Neural cell (in vitro differentiated cells): ENCODE data around the gene RHOH. TPM values are rescaled to one million over a fixed set of nuclear protein-coding genes. Genes with fewer than 3 reads are reported as not detected.

ENCODE experiments used
- H2AFZ ChIP-seq: fragments of 200-600, 300-800 bp; sonication (generic), shearing (Covaris generic); 2 replicates; pipeline ENCODE4 v1.6.0; 2014; ENCODE audit warnings: low read depth, mild to moderate bottlenecking, antibody characterized with exemption, low read length, moderate library complexity
- H3F3A ChIP-seq: fragments of 200-600 bp; shearing (Covaris generic); 2 replicates; pipeline ENCODE4 v1.6.1; 2016; ENCODE audit warnings: mild to moderate bottlenecking, moderate library complexity, mixed read lengths, antibody characterized with exemption, low read length; ENCODE audit not compliant: insufficient read depth, poor library complexity, severe bottlenecking
- H3K27ac ChIP-seq: fragments of 200-600, 300-800 bp; sonication (generic), shearing (Covaris generic); 2 replicates; pipeline ENCODE4 v1.5.1; 2014; ENCODE audit warnings: mild to moderate bottlenecking, low read length, moderate library complexity
- H3K27me3 ChIP-seq: fragments of 300-800, 200-600 bp; sonication (generic), shearing (Covaris generic); 2 replicates; pipeline ENCODE4 v1.6.0; 2014; ENCODE audit warnings: mild to moderate bottlenecking, low read depth, low read length, moderate library complexity; ENCODE audit not compliant: insufficient read depth
- H3K36me3 ChIP-seq: fragments of 300-800, 200-600 bp; sonication (generic), shearing (Covaris generic); 2 replicates; pipeline ENCODE4 v1.5.1; 2014; ENCODE audit warnings: mild to moderate bottlenecking, antibody characterized with exemption, low read length, moderate library complexity; ENCODE audit not compliant: insufficient read depth
- H3K4me2 ChIP-seq: fragments of 300-800, 200-600 bp; sonication (generic), shearing (Covaris generic); 2 replicates; pipeline ENCODE4 v1.6.0; 2014; ENCODE audit warnings: mild to moderate bottlenecking, low read length
- H3K4me3 ChIP-seq: fragments of 300-800, 200-600 bp; sonication (generic), shearing (Covaris generic); 2 replicates; pipeline ENCODE4 v1.5.1; 2014; ENCODE audit warnings: mild to moderate bottlenecking, low read length, moderate library complexity
- H3K79me2 ChIP-seq: fragments of 200-600 bp; shearing (Covaris generic); replicated peaks from 2 replicates; pipeline ENCODE4 v1.6.0; 2014; ENCODE audit warnings: mild to moderate bottlenecking, low read length, moderate library complexity; ENCODE audit not compliant: insufficient read depth
- H3K9ac ChIP-seq: fragments of 300-800, 200-600 bp; sonication (generic), shearing (Covaris generic); 2 replicates; pipeline ENCODE4 v1.6.1; 2016; ENCODE audit warnings: mild to moderate bottlenecking, low read length, mixed read lengths
- H3K9me2 ChIP-seq: fragments of 200-600 bp; shearing (Covaris generic); 2 replicates; pipeline ENCODE4 v1.6.1; 2016; ENCODE audit warnings: mild to moderate bottlenecking, low read length, mixed read lengths; ENCODE audit not compliant: insufficient read depth
- H3K9me3 ChIP-seq: fragments of 200-600, 300-800 bp; sonication (generic), shearing (Covaris generic); 2 replicates; pipeline ENCODE4 v1.6.1; 2016; ENCODE audit warnings: mild to moderate bottlenecking, mixed run types, low read length, moderate library complexity, mixed read lengths
- H4K20me1 ChIP-seq: fragments of 200-600 bp; shearing (Covaris generic); 2 replicates; pipeline ENCODE4 v1.6.1; 2016; ENCODE audit warnings: mild to moderate bottlenecking, mixed run types; ENCODE audit not compliant: insufficient read depth
- CTCF ChIP-seq: fragments of 450-650 bp; IDR thresholded peaks from 2 replicates; pipeline ENCODE4 v1.5.1; 2014; ENCODE audit warnings: antibody characterized with exemption, mild to moderate bottlenecking, moderate library complexity; ENCODE audit not compliant: poor library complexity, severe bottlenecking
- EP300 ChIP-seq: fragments of 450-650 bp; conservative IDR thresholded peaks from 2 replicates; pipeline ENCODE4 v1.6.1; 2014; ENCODE audit warnings: antibody characterized with exemption, mild to moderate bottlenecking, moderate library complexity; ENCODE audit not compliant: poor library complexity, severe bottlenecking
- EZH2 ChIP-seq: fragments of 200-600, 300-800 bp; shearing (Covaris generic), sonication (generic); IDR thresholded peaks from 2 replicates; pipeline ENCODE4 v1.6.1; 2014; ENCODE audit warnings: antibody characterized with exemption, low read length, borderline replicate concordance, mild to moderate bottlenecking; ENCODE audit not compliant: insufficient read depth, poor library complexity, severe bottlenecking
- MXI1 ChIP-seq: fragments of 450-650 bp; conservative IDR thresholded peaks from 2 replicates; pipeline ENCODE4 v1.6.1; 2014; ENCODE audit warnings: antibody characterized with exemption, mild to moderate bottlenecking; ENCODE audit not compliant: poor library complexity, severe bottlenecking
- POLR2AphosphoS5 ChIP-seq: IDR thresholded peaks from 2 replicates; pipeline ENCODE4 v1.6.1; 2012
- RAD21 ChIP-seq: fragments of 450-650 bp; conservative IDR thresholded peaks from 2 replicates; pipeline ENCODE4 v1.6.1; 2014; ENCODE audit warnings: antibody characterized with exemption, mild to moderate bottlenecking, moderate library complexity
- REST ChIP-seq: IDR thresholded peaks from 2 replicates; pipeline ENCODE4 v1.6.1; 2012; ENCODE audit warnings: borderline replicate concordance
- SMC3 ChIP-seq: fragments of 450-650 bp; conservative IDR thresholded peaks from 2 replicates; pipeline ENCODE4 v1.6.1; 2014; ENCODE audit warnings: antibody characterized with exemption, mild to moderate bottlenecking, moderate library complexity; ENCODE audit not compliant: poor library complexity
- TAF1 ChIP-seq: IDR thresholded peaks from 2 replicates; pipeline ENCODE4 v1.6.1; 2012; ENCODE audit warnings: low read depth
- polyA plus RNA-seq: library from polyadenylated mRNA; depleted of rRNA; stranded (reverse); fragments of >200 nt; gene quantifications from 2 replicates; pipeline ENCODE4 v1.2.3, GENCODE V29; 2014

The RHOH gene
- polyA plus RNA-seq, 1 donor from 2014 or later: not detected

GRCh38 chr4:40276546-40276945 is 79.7 kb downstream of the RHOH start:
- Histone ChIP-seq H2AFZ (no peak overlapping the region), H3F3A (no peaks in the 10 kb centered on the region), H3K79me2 (no peaks in the 10 kb centered on the region), H3K9me3 (no peaks in the 10 kb centered on the region), H3K9ac (no peak overlapping the region), H3K27me3 (no peaks in the 10 kb centered on the region), H3K27ac (no peak overlapping the region), H4K20me1 (no peaks in the 10 kb centered on the region), H3K9me2 (no peaks in the 10 kb centered on the region), H3K4me2 (no peak overlapping the region), H3K4me3 (no peak overlapping the region), H3K36me3 (no peaks in the 10 kb centered on the region)
- TF ChIP-seq TAF1 (no peak), MXI1 (no peak), EP300 (no peak)

- H3K27ac ChIP-seq: no peak overlapping the region
- no peaks in the 10 kb centered on the region for H3K27me3 ChIP-seq
- H3K79me2 ChIP-seq: no peaks in the 10 kb centered on the region
- no peaks in the 10 kb centered on the region for H3F3A ChIP-seq
- H3K4me2 ChIP-seq: no peak overlapping the region
- H3K4me3 ChIP-seq: no peak overlapping the region
- H3K9me3 ChIP-seq: no peaks in the 10 kb centered on the region
- TF ChIP-seq EP300 (no peak), POLR2AphosphoS5 (no peak), REST (no peak), CTCF (no peak), RAD21 (no peak), EZH2 (no peak), MXI1 (no peak), TAF1 (no peak), SMC3 (no peak)
- H2AFZ ChIP-seq: no peak overlapping the region
- H3K9ac ChIP-seq: no peak overlapping the region
- no peaks in the 10 kb centered on the region for H3K9me2 ChIP-seq
- H4K20me1 ChIP-seq: no peaks in the 10 kb centered on the region
- H3K36me3 ChIP-seq: no peaks in the 10 kb centered on the region
These were observed 83.8 kb downstream of the RHOH start for GRCh38 chr4:40280586-40280985.

GRCh38 chr4:40281099-40281498 is 84.3 kb downstream of the RHOH start:
- Histone ChIP-seq H3K4me3 (no peak overlapping the region), H3K4me2 (no peak overlapping the region), H4K20me1 (no peaks in the 10 kb centered on the region), H3K36me3 (no peaks in the 10 kb centered on the region), H3K9ac (no peak overlapping the region), H3F3A (no peaks in the 10 kb centered on the region), H2AFZ (no peak overlapping the region), H3K27me3 (no peaks in the 10 kb centered on the region), H3K9me3 (no peaks in the 10 kb centered on the region), H3K79me2 (no peaks in the 10 kb centered on the region), H3K9me2 (no peaks in the 10 kb centered on the region), H3K27ac (no peak overlapping the region)
- TF ChIP-seq TAF1 (no peak), REST (no peak), CTCF (no peak), EZH2 (no peak), SMC3 (no peak), POLR2AphosphoS5 (no peak), MXI1 (no peak), RAD21 (no peak), EP300 (no peak)
